CMK (cell line): ENCODE data around the gene ADORA2A.

ENCODE experiments used
- DNase-seq: peaks from one replicate; pipeline ENCODE4 v3.0.0-alpha.2; 2010; ENCODE audit warnings: low read depth

ADORA2A gene

GRCh38 chr22:24427500-24428164 lies at the start of gene ADORA2A:
TSS of gene ADORA2A (plus strand) at chr22:24427599. CDS start at chr22:24433405, 5,806 bp downstream.
- DNase-seq, result no peak

- DNase-seq, result no peak
These were observed 47.9 kb upstream of the ADORA2A start for GRCh38 chr22:24379536-24379935.

GRCh38 chr22:24380220-24380904 lies 47.0 kb upstream of the ADORA2A start:
- no peak for DNase-seq

GRCh38 chr22:24380905-24381230 lies 46.5 kb upstream of the ADORA2A start:
- DNase-seq, result no peak

DNA sequence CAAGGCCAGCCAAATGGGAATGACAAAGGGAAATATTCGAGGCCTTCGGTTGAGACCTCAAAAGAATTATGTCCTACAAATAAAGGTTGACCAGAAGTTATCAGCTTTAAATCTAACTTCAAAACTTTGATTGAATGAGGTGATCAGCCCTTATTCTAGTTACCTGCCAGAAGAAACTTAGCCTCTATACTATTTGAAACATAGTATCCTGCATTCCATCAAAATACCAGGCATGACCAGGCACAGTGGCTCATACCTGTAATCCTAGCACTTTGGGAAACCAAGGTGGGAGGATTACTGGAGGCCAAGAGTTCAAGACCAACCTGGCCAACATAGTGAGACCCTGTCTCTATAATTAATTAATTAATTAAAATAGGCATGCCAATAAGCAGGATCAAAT lies 44.3 kb upstream of the ADORA2A start:
- DNase-seq, result no peak

- no peak for DNase-seq
These were observed 43.3 kb upstream of the ADORA2A start for GRCh38 chr22:24384131-24384530.

DNA sequence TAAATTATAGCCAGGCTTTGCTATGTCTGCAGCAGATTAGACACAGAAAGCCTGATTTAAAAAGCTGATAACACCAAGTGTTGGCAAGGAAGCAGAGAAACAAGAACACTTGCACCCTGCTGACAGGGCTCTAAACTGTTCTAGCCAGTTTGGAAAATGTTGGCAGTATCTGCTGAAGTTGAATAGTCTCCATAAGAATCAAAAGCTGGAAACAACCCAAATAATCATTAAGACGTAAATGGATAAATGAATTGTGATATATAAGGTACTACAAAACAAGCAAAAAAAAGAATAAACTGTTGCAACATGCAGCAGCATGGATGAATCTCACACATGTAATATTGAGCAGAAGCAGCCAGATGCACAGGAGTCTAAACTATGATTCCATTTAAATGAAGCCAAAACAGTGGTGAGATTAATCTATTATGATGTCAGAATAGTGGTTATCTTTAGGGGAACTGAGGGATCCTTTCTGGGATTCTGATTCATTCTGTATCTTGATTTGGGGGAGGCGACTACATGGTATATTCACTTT lies 40.4 kb upstream of the ADORA2A start:
- no peak for DNase-seq

DNA sequence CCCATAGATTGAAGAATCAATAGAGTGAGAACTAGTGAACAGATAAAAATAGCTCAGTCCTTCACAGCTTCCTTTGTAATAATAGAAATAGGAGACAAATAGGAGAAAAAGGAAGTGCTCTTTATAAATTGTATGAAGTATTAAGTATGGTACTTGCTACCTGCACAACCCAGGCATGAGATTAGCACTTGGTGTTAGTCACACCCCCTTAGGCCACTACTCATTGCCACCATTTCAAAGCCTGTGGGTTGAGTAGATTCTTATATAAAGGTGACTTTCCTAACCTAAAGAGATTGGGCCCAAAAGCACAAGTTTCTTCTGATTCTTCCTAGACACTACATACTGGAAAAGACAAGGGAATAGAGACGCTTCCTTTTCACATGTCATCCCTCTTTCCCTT lies 37.7 kb upstream of the ADORA2A start:
- DNase-seq, result no peak

DNA sequence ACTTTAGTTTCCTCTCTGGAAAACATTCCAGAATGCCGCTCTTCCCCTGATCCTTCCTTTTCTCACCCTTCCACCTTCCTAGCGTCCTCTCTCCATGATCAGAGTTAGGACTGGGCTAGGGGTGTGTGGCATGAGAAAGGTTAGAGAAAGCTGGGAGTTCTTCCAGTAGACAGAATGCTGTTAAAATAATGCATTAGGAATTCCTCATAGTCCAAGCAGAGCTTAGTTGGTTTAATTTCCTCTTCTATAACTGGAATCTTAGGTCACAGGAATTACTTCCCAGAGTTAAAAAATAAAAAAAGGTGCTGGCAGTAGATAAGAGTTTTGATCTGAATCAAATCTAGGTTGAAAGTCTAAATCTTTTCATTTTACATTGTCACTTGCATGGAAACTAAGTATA lies 37.2 kb upstream of the ADORA2A start:
- DNase-seq, result no peak

DNA sequence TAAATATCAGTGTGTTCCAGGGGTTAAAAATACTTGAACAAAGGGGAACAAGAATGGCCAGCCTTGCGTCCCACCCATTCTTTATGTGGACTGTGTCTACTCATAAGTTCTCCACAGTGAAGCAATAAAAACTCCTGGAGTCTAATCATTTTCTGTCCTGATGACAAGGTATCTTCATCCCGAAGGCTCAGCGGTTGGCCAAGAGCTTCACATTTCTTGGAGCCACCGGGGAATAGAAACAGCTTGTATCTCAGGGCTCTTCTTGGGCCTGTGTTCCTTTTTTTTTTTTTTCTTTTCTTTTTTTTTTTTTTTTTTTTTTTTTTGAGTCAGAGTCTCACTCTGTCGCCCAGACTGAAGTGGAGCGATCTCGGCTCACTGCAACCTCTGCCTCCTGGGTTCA lies 36.8 kb upstream of the ADORA2A start:
- no peak for DNase-seq

GRCh38 chr22:24391836-24392217 lies 35.6 kb upstream of the ADORA2A start:
- no peak for DNase-seq

DNA sequence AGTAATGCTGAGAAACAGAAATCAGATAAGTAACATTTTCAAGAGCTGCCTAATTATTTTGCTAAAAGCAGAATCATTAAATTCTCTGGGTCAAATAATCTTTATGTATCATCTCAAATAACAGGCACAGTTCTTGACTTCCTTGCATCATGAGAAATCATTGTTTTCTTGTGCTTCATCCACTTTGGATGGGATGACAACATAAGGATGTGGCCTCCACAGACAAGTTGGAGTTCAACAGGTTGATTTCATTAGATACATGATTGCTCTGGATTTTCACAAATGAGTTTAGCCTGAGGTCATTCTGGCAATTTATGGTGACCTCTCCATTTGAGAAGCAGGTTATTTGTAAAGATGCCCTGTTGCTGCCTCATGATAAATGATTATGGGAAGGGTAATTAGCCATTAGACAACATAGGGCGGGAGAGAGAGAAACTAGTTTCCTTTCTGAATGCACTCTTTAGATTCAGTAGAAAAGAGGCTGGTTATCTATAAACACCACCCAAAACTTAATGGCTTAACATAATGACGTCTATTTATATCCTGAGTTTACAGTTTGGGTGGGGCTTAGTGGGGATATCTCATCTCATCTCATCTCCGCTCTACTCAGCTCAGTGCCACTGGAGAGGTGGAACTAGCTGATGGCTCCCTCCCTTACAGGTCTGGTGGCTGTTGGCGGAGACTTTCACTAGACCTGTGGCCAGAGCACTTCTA lies 35.0 kb upstream of the ADORA2A start:
- no peak for DNase-seq

GRCh38 chr22:24393012-24393559 lies 34.3 kb upstream of the ADORA2A start:
- no peak for DNase-seq

- DNase-seq, result no peak
These were observed 33.6 kb upstream of the ADORA2A start for GRCh38 chr22:24393848-24394247.

GRCh38 chr22:24394254-24394653 lies 33.1 kb upstream of the ADORA2A start:
- no peak for DNase-seq

DNA sequence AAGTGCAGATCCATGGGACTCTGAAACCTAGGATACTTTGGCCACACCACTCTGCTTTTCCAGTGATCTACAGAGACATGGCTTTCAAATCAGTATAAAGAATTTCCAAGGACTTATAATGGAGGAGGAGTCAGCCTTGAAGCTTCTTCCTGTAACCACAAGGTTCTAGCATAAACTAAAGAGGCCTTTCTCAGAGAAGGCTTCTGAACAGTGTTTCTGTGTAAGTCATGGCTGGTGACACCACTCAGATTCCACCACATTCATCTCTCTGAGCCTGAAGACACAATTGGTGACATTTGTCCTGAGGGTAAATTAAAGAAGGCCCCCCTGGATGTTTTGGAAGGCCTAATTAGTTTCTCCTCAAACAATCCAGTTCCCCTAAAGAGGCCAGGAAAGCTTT lies 29.0 kb upstream of the ADORA2A start:
- no peak for DNase-seq

DNA sequence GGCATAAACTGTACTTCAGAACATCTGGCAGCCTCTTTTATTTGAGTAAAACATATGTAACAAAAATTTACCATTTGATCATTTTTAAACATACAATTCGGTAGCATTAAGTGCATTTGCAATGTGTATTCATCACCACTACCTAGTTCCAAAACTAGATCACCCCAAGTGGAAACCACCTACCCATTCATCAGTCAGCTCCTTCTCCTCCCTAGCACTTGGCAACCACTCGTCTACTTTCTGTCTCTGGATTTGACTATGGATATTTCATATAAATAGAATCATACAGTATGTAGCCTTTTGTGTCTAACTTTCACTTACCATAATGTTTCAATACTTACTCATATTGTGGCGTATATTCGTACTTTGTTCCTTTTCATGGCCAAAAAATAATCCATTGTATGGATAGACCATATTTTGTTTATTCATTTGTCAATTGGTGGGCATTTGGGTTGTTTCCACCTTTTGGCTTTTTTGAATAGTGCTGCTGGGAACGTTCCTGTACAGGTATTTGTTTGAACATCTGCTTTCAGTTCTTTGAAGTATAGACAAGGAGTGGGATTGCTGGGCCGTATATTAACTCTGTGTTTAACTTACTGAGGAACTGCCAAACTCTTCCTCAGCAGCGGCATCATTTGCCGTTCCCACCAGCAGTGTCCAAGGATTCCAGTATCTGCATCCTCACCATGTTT lies 27.2 kb upstream of the ADORA2A start:
- DNase-seq, result no peak

GRCh38 chr22:24400726-24401596 lies 26.4 kb upstream of the ADORA2A start:
- DNase-seq, result no peak

- no peak for DNase-seq
These were observed 25.4 kb upstream of the ADORA2A start for GRCh38 chr22:24401931-24402367.

DNA sequence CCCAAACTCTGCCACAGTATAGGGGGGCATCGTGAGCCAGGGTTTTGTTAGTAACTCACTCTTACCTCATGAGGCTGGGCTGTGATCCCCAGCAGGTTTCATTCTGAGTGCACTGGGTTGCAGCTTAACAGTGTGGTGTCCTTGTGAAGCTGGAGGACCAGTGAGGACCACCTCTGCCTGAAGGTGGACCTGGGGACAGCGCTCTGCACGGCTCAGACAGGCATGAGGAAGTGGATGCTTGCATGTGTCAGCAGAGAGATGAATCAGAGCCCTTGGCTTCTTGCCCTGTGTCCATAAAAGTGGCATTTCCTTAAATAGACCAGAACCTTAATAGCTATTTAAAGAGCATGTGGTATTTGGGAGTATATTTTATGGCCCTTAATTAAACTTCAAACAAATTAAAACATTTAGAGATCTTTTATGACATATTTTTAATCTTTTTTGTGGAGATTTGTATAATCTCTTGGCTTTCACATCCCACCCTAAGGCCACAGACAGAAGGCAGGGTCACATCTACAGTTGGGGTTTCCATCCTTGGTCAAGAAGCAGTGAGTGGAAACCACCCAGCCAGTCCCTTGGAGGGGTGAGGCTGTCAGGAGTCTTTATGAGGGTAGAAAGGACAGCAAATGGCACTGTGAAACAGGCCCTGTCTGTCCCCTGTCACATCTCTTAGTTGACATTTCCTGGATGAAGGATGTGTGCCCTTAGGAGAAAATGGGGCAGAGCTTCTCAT lies 24.8 kb upstream of the ADORA2A start:
- DNase-seq, result no peak

- DNase-seq, result no peak
These were observed 24.1 kb upstream of the ADORA2A start for GRCh38 chr22:24403346-24403745.
